Hematopoietic multipotent progenitor cell treated with erythropoietin and hydrocortisone succinate and interleukin-3 and kit ligand, for 4 days (in vitro differentiated cells): Measurements from ENCODE around the gene MRPS34.

Experiments used
- DNase-seq: peaks from one replicate; pipeline ENCODE4 v3.0.0-alpha.2; 2015

MRPS34 gene

GRCh38 chr16:1768767-1769401 is 4.0 kb downstream of the MRPS34 start:
- no peak for DNase-seq

- DNase-seq, result no peak
Observed at GRCh38 chr16:1768061-1768766, 4.7 kb downstream of the MRPS34 start.

- no peak for DNase-seq
Observed at GRCh38 chr16:1767116-1767994, 5.6 kb downstream of the MRPS34 start.

- DNase-seq, result no peak
Observed at GRCh38 chr16:1766701-1767100, 6.2 kb downstream of the MRPS34 start.

- DNase-seq, result no peak
Observed at GRCh38 chr16:1766231-1766630, 6.7 kb downstream of the MRPS34 start.

- DNase-seq, result no peak
Observed at GRCh38 chr16:1765826-1766225, 7.1 kb downstream of the MRPS34 start.

- no peak for DNase-seq
Observed at GRCh38 chr16:1764971-1765370, 8.0 kb downstream of the MRPS34 start.

GRCh38 chr16:1763521-1764511 is 9.1 kb downstream of the MRPS34 start:
- peak; percentile 41 for DNase-seq

GRCh38 chr16:1762879-1763520 is 9.9 kb downstream of the MRPS34 start:
- DNase-seq, result no peak

- no peak for DNase-seq
Observed at GRCh38 chr16:1762196-1762878, 10.6 kb downstream of the MRPS34 start.

GRCh38 chr16:1761751-1762150 is 11.2 kb downstream of the MRPS34 start:
- no peak for DNase-seq

- DNase-seq, result no peak
Observed at GRCh38 chr16:1760911-1761310, 12.0 kb downstream of the MRPS34 start.

- no peak for DNase-seq
Observed at GRCh38 chr16:1759511-1759910, 13.4 kb downstream of the MRPS34 start.

- no peak for DNase-seq
Observed at GRCh38 chr16:1758923-1759322, 14.0 kb downstream of the MRPS34 start.

GRCh38 chr16:1757714-1758461 is 15.0 kb downstream of the MRPS34 start:
- DNase-seq, result no peak

GRCh38 chr16:1754204-1754603 is 18.7 kb downstream of the MRPS34 start:
- DNase-seq, result no peak

GRCh38 chr16:1752853-1753252 is 20.1 kb downstream of the MRPS34 start:
- no peak for DNase-seq

- no peak for DNase-seq
Observed at GRCh38 chr16:1751946-1752345, 21.0 kb downstream of the MRPS34 start.

GRCh38 chr16:1749152-1750117 is 23.5 kb downstream of the MRPS34 start:
- DNase-seq, result no peak
